Kidney capillary endothelial cell (primary cell): ENCODE data around the gene SLC7A4.
A peak's percentile ranks its signal among the peaks of the same experiment; 100 is the strongest.
"Not testable (repeated sequence)": the region's sequence is repeated elsewhere in the genome, so short reads cannot be mapped to it uniquely, and the experiment has no call there.

Source experiments
- DNase-seq: peaks from one replicate; pipeline ENCODE4 v3.0.0-alpha.2; 2018; ENCODE audit warnings: low spot score

Gene SLC7A4

GRCh38 chr22:21064425-21064824 lies 32.1 kb upstream of the SLC7A4 start:
- DNase-seq, result not testable (repeated sequence)

- DNase-seq, result not testable (repeated sequence)
Observed at GRCh38 chr22:21061660-21062321, 29.4 kb upstream of the SLC7A4 start.

- DNase-seq, result not testable (repeated sequence)
Observed at GRCh38 chr22:21060363-21060762, 28.0 kb upstream of the SLC7A4 start.

- DNase-seq, result no peak
Observed at GRCh38 chr22:21055880-21056319, 23.5 kb upstream of the SLC7A4 start.

GRCh38 chr22:21055564-21055834 lies 23.1 kb upstream of the SLC7A4 start:
- DNase-seq, result no peak

GRCh38 chr22:21054714-21055563 lies 22.6 kb upstream of the SLC7A4 start:
- no peak for DNase-seq

GRCh38 chr22:21054046-21054713 lies 21.8 kb upstream of the SLC7A4 start:
- DNase-seq, result no peak

- no peak for DNase-seq
Observed at GRCh38 chr22:21052715-21053459, 20.5 kb upstream of the SLC7A4 start.

- no peak for DNase-seq
Observed at GRCh38 chr22:21051831-21052400, 19.6 kb upstream of the SLC7A4 start.

- DNase-seq, result no peak
Observed at GRCh38 chr22:21051145-21051830, 18.9 kb upstream of the SLC7A4 start.

GRCh38 chr22:21048965-21049364 lies 16.6 kb upstream of the SLC7A4 start:
- DNase-seq, result not testable (repeated sequence)

GRCh38 chr22:21048448-21048847 lies 16.1 kb upstream of the SLC7A4 start:
- not testable (repeated sequence) for DNase-seq

GRCh38 chr22:21047730-21048129 lies 15.4 kb upstream of the SLC7A4 start:
- no peak for DNase-seq

GRCh38 chr22:21047035-21047661 lies 14.8 kb upstream of the SLC7A4 start:
- no peak for DNase-seq

GRCh38 chr22:21045585-21046294 lies 13.4 kb upstream of the SLC7A4 start, which contains the start of gene LRRC74B:
TSS of gene LRRC74B (plus strand) at chr22:21045946. CDS start at chr22:21045987, 41 bp downstream.
- DNase-seq, result peak; percentile 82

- DNase-seq, result no peak
Observed at GRCh38 chr22:21044931-21045584, 12.7 kb upstream of the SLC7A4 start.

GRCh38 chr22:21043860-21044535 lies 11.6 kb upstream of the SLC7A4 start:
- DNase-seq, result no peak

- DNase-seq, result peak; percentile 17
Observed at GRCh38 chr22:21042978-21043859, 10.9 kb upstream of the SLC7A4 start.
